ENCODE measurements around the gene INSR.
"Not testable (repeated sequence)": the region's sequence is repeated elsewhere in the genome, so short reads cannot be mapped to it uniquely, and the experiment has no call there.

INSR gene

DNA sequence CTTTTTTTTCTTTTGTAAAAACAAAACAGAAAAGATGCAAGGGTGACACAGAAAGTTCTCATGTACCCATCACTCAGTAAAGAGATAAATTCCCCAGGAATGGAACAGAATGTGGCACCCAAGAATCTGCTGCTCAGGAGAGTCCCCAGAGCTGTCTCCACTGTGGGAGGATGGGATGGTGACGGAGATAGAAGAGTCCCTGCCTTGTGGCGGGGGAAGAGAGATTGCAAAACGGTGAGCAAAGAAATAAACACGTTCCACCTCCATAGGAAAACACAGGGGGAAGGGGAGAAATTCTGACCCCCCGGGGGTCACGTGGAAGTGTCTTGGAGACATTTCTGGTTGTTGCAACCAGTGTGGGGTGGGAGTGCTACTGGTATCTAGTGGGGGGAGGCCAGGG, 76.4 kb downstream of the INSR start:
- DNase-seq = no peak

DNA sequence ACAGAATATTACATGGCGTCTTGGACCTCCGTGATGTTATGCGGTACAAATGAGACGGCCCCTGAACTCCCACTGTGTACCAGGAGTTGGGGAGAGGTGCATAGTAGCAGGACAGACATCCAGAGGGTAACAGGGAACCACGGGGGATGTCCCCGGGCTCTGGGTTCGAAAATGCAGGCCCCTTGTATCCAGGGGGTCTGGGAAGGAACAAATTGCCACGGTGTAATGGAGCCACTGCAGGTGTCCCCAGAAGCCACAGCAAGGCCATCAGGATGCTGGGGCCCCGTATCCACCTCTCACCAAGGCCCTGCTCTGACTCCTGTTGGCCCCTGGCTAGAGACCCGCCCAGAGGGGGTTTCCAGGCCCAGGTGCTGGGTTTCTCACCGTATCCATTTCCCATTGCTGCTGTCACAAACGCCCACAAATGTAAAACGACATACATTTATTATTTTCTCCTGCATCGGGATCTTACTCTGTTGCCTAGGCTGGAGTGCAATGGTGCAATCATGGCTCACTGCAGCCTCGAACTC, 77.8 kb downstream of the INSR start:
- no peak for DNase-seq

DNA sequence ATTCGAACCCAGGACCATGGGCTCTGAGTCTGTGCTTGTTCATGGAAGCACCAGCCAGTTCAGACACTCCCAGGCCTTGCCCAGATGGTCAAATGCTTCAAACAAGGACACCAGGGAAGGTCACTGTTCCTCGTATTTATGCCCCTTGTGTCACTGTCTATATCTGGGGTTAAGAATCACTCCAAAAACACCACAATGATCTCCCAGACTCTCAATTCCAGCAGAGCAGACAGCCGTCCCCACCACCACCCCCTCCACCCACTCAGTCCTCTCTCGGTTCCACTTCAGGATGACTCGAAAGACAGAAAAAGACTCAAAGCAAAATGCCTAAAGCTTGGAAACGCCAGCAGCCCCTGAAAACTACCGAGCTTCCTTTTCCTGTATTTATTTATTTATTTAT, 79.0 kb downstream of the INSR start:
- no peak for DNase-seq

DNA sequence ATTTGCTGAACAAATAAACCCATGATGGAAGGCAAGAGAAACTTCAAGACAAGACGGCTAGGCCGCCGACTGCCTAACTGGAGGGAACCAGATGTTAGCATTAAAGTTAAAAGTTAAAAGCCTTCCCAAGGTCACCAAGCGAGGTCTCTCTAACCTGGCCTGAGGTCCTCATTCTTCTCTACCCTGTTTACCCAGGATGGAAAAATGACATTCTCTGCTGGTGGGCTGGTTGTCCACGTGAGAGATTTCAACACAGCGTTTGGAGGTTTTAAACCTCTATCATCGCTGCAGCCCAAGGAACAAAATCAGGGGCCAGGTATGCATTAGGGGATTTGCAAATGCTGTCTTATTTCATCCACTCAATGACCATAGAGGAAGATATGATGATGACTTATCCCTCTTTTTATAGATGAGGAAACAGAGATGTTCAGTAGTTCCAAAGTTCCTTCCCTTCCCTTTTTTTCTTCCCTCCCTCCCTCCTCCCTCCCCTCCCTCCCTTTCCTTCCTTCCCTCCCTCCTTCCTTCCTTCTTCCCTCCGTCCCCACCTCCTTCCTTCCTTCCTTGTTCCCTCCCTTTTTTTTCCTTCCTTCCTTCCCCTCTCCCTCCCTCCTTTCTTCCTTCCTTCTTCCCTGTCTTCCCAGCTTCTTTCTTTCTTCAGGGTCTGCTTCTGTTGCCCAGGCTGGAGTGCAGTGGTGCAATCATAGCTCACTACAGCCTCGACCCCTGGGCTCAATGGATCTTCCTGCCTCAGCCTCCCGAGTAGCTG, 79.7 kb downstream of the INSR start:
- DNase-seq = no peak

DNA sequence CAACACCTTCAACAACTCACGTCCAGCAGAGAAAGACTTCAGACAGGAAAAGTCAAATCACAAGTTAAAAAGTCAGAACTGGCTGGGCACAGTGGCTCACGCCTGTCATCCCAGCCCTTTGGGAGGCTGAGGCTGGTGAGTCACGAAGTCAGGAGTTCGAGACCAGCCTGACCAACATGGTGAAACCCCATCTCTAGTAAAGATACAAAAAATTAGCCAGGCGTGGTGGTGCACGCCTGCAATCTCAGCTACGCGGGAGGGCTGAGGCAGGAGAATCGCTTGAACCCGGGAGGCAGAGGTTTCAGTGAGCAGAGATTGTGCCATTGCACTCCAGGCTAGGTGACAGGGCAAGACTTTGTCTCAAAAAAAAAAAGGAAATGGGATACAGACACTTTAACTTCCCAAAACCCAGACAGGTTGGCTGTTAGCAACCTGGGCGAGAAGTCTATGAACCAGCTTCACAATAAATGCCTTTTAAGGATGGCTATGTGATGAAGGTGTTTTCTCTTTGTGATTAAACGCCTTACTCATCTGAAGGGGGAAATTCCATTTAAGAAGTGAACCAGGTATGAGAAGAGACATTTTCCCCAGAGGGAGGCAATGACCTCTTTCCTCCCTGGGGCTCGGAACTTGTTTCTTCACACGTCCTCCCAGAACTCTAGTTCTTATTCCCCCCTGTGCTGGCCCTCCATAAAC, 80.4 kb downstream of the INSR start:
- DNase-seq = no peak

DNA sequence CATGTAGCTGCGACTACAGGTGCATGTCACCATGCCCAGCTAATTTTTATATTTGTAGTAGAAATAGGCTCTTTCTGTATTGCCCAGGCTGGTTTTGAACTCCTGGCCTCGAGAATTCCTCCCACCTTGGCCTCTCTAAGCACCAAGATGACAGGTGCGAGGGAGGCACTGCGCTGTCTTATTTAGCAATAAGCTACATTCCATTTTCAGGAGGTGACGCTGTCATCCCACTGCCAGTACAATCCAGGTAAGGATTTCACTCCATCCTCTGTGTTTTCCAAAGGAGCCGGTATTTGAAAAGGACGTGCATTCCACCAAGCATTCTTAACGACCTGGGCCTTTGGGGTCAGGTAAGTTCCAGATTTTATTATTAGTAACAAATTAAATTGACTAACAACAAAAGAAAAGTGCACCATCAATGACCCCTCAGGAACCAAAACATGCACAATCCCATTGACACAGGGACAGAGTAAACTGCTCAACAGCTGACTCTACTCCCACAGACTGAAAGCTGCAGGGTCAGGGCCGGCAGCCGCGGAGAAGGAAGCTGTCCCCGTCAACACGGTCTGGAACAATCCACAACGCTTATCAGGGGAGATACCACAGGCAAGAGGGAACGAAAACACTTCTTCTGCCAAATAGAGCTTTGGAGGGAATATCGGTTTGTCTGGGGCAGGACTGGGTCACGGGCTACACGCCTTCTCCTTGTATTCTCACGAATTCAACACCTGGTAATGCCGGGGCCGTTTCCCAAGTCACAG, 82.8 kb downstream of the INSR start:
- no peak for DNase-seq

DNA sequence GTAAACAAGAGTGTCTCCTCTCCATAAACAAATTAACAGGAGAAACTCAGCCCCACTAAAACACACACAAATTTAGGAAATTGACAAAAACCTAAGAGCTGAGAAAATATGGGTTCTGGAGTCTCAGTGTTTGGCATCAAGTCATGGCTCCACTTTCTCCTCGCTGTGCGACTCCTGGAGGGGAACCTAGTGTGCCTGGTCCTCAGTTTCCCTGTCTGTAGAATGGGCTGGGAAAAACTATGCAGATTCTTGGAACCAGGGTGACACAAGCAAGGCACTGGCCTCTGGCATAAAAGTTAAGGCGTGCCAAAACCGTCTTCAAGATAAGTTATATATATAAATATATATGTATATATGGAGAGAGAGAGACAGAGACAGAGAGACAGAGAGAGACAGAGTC, 83.9 kb downstream of the INSR start:
- DNase-seq = no peak

DNA sequence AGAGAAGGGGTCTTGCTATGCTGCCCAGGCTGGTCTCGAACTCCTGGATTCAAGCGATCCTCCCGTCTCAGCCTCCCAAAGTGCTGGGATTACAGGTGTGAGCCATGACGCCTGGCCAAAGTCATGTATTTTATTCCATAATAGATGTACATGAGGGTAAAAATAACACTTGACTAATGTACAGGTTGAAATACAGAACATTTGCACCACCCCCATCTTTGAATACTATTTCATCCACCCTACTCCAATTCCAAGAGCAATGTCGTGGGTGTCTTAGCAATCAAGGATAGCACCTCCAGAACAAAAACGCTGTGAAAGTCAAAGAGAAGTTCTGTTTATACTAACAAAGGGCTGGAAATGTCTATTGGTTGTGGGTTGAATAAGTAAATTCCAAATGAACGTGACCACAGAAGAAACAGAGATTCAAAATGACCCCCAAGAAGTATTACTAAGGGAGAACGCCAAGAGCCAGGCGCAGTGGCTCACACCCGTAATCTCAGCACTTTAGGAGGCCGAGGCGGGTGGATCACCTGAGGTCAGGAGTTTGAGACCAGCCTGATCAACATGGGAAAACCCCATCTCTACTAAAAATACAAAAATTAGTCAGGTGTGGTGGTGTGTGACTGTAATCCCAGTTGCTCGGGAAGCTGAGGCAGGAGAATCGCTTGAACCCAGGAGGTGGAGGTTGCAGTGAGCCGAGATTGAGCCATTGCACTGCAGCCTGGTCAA, 84.5 kb downstream of the INSR start:
- DNase-seq = not testable (repeated sequence)

DNA sequence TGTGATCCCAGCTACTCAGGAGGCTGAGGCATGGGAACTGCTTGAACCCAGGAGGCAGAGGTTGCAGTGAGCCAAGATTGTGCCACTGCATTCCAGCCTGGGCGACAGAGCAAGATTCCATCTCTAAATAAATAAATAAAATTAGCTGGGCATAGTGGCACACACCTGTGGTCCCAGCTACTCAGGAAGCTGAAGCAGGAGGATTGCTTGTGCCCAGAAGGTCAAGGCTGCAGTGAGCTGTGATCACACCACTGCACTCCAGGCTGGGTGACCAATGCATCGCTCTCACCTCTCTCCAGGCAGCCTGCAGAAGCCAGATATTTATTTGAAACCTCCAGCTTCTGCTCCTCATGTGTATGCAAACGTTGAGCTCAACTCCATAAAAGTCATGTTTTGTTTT, 85.2 kb downstream of the INSR start:
- not testable (repeated sequence) for DNase-seq

DNA sequence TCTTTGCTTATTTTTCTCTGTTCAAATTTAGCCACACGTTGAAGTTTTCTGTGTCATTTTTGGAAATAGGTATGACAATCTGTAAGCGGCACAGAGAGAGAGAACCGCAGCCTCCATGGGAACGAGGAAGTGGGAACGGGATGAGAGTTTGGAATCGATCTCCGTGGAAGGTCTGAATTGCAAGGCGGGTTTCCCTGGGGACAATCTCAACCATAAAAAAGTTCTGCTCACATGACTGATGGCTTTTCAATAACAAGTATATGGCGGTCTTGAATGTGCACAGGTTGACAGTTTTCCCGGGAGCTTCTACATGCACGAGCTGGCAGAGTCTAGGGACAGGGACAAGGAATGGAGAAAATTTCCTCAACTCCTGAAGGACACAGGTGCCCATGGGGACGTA, 90.9 kb downstream of the INSR start:
- DNase-seq = no peak

DNA sequence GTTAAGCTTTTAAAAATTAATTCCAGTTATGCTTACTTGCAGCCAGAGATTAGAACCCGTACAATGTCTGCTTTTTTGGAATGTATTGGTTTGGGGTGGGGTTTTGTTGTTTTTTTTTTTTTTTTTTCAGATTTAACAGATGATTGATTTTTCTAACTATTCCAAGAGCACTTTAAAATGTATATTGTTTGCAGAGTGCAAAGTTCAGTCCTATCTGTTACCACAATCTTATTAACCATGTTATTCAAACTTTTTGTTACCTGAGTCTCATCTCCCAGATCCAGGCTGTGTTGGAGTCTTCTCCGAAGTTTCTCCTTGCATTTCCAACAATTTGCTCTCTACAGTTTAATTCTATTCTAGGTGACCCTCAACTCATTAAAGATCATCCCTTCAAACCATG, 91.3 kb downstream of the INSR start:
- DNase-seq = no peak

DNA sequence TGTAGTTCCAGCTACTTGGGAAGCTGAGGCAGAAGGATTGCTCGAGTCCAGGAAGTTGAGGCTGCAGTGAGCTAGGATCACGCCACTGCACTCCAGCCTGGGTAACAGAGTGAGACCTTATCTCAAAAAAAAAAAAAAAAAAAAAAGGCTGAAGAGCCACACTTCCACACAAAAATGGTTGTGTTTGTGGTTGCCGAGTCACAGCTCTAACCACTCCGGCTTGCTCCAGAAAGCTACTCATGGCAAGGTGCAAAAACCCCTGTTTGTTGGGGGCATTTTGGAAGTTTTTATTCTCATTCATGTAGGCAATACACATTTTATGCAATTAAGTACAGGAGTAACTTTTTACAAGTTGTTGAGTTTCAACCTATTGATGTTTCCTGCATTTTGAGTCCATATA, 93.5 kb downstream of the INSR start:
- no peak for DNase-seq

DNA sequence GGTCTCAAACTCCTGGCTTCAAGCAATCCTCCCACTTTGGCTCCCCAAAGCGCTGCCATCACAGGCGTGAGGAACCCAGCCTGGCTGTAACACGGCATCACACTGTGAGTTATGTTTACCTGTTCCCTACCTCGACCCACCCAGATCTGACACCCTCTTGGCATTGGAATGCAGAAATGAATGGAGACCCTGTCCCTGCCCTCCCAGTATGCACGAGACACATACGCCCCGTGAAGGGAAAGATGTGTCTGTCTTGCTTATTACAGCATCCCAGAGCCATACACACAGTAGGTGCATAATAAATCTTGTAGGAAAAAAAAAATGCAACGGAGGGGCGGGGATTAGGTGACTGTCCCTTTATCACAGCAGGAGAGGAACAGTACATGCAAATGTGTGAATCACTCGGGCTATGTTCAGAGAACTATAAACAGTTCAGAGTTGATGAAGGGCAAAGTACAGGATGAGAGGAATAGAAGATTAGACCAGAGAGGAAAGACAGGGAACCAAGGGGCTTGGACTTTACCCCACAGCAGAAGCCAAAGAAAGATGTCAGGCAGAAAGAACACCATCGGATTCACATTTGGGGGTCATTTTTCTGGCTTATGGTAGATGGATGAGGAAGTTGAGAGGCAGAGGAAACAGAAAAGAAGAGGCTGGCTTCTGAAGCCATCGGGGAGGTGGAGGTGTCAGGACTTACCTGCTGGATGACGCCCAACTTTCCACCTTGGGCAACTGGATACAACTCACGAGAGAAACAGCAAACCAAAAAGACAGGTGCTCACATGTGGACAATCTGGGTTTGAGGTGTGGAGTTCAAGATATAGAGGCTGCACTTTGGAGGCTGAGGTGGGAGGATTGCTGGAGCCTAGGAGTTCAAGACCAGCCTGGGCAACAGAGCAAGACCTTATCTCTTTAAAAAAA, 94.3 kb downstream of the INSR start:
- no peak for DNase-seq

DNA sequence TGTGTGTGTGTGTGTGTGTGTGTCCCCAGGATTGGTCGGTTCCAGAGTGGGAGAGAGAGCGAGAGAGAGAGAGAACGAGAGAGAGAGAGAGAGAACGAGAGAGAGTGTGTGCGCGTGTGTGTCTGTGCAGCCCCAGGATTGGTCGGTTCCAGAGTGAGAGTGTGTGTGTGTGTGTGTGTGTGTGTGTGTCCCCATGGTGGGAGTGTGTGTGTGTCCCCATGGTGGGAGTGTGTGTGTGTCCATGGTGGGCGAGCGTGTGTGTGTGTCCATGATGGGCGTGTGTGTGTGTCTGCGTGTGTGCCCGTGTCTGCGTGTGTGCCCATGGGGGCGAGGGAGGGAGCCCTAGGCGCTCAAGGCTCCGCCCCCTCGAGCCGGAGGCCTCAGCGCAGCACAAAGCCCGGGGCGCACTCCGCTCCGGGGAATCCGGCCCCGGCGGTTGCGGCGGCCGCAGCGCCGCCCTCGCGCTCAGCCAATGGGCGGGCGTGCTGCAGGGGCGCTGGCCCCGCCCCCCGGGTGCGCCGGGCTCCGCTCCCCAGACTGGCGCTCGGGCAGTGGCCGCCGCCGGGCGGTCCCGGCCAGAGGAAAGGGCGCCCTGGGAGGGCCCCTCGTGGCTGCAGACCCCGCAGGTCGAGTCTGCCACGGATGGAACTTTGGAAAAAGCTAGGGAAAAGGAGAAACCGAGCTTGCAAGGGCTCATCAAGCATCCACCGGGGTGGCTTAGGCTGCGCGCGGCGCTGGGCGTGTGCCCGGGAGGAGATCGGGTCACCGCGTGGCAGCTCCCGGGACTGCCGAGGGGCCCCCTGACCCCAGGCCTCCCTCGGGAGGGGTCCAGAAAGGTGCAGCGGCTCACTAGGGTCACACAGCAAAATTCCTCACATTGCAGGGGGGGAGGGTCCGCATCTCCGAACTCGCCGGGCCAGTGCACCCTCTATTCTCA, 96.2 kb downstream of the INSR start:
- DNase-seq = peak; percentile 79

DNA sequence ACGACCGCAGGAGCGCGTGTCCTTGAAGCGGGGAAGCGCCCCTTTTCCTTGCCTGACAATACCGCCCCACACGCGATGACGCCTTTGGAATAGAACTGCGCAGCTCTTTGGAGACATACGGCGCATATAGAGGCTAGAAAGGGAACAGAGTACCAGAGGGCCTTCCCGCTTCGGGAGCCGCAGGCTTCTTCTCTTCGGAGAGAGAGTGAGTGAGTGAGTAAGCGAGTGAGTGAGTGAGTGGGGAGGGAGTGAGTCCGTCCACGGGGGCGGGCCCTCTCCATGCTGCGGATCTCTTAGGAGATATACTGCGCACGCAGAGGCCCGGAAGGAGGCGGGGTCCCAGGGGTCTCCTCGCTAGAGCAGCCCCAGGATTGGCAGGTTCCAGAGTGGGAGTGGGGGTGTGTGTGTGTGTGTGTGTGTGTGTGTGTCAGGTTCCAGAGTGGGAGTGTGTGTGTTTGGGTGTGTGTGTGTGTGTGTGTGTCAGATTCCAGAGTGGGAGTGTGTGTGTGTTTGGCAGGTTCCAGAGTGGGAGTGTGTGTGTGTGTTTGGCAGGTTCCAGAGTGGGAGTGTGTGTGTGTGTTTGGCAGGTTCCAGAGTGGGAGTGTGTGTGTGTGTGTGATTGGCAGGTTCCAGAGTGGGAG, 97.0 kb downstream of the INSR start:
- peak; percentile 32 for DNase-seq

DNA sequence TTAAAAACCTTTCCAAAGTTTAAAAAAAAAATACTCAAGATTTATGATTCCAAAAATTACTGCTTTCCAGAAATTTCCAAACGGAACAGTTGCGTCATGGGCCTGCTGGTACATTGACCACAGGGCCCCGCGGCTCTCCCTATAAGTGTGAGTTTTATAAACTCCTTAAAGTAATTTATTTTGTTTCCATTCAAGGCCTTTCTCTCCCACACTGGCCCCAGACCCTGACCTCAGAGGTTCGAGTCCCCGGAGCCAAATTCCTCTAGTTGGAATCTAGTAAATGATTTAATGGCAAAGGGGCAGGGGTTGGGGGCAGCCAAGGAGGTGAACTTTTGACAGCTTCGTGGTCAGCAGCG, 97.5 kb downstream of the INSR start:
- DNase-seq = no peak

DNA sequence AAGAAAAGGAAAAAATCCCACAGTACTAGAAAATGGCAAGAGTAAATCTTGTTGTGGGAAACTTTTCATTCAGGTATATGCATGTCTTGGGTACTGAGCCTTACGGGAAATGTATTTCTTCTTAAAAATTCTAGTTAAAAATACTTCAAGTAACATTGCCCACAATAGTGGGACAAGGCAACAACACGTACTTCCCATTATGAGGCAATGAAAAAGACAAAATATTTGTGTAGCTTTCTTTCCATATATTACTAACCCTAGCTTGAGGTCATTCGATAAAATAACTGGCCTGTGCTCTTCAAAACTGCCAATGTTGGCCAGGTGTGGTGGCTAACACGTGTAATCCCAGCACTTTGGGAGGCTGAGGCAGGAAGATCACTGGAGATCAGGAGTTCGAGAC, 99.2 kb downstream of the INSR start:
- DNase-seq = no peak

DNA sequence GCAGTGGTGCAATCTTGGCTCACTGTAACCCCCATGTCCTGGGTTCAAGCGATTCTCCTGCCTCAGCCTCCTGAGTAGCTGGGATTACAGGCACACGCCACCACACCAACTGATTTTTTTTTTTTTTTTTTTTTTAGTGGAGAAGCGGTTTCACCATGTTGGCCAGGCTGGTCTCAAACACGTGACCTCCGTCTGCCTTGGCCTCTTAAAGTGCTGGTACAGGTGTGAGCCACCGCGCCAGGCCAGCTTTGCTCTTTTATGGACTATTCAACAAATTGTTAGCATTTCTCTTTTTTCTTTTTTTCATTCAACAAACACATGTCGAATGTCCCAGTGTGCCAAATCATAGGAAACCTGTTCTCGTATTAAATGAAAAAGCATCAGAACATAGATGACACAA, 99.6 kb downstream of the INSR start:
- no peak for DNase-seq

DNA sequence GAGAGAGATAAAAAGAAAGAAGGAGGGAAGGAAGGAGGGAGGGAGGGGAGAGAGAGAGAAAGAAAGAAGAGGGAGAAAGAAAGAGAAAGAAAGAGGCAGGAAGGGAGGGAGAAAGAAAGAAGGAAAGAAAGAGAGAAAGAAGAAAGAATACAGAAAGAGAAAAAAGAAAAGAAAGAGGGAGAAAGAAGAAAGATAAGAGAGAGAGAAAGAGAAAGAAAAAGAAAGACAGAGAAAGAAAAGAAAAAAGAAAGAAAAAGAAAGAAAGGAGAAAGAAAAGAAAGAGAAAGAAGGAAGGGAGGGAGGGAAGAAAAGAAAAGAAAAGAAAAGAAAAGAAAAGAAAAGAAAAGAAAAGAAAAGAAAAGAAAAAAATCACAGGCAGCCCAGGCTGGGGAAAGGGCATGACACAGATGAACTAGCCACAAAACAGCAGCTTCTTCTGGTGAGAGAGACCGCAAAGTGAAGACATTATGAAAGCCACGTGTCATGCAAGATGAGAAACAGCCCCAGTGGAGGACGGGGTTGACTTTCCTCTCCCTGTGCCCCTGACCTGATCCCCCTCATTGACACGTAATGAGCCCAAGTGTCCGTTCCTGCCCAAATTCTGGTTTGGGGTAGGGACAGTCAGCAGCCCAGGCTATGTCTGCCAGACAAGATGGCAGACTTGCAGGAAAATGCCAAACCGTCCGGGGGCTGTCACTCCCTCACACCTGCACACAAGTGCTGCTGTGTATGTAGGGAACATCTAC, 102.1 kb downstream of the INSR start:
- no peak for DNase-seq
